CD4-positive, alpha-beta T cell treated with Interleukin-2 at 100 ng/mL for 4 hours (primary cell): ENCODE data around the gene COL13A1.

Source experiments
- DNase-seq: peaks from one replicate; pipeline ENCODE4 v3.0.0-alpha.2; 2020; ENCODE audit warnings: low spot score

The COL13A1 gene

DNA sequence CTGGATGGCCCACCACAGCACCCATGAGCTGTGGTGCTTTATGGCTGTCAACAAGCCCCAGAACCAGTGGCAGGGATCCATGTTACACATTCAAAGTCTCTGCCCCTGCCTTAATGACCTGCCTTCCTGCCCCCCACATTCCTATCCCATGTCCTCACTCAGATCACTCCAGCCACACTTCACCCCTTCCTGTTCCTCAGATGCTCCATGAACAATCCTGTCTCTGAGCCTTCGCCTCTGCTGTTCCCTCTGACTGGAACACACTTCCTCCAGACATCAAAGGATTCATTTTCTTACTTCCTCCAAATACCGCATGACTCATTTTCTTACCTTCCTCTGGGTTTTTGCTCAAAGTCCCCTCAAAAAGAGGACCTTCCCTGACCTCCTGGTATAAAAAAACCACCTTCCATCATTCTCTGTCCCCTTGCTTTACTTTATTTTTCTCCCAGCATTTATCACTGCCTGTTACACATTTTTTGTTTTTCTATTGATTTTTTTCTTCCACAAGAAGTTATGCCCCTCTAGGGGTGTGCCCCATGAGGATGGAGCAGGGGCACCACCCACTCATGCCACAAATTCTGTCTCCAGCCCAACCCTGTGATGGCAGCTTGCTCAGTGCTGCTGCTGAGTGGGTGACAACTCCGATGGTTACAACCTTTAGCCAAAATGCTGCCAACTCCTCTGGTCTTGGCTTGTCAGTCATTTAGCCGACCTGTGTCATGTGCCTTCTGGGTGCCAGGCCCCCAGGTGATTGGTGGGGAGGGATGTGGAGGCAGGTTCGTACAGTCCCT, 18.2 kb downstream of the COL13A1 start:
- DNase-seq, result no peak

DNA sequence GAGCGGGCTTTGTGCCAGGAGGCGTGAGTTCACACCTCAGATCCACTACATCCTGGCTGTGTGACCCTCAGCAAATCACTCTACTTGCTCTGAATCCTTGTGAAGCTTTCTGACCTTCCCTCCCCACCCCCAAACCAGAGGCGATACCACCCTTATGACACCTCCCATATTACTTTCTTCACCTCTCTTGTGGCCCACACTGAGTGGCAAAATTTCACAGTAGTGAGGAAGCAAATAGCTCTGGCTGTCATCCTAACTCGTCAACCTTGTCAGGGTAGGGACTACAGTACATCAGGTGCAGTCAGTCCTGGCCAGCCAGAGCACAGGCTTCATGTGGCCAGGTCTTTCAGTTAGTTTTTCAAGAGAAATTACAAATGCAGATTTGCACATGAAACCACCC, 19.1 kb downstream of the COL13A1 start:
- DNase-seq, result no peak

DNA sequence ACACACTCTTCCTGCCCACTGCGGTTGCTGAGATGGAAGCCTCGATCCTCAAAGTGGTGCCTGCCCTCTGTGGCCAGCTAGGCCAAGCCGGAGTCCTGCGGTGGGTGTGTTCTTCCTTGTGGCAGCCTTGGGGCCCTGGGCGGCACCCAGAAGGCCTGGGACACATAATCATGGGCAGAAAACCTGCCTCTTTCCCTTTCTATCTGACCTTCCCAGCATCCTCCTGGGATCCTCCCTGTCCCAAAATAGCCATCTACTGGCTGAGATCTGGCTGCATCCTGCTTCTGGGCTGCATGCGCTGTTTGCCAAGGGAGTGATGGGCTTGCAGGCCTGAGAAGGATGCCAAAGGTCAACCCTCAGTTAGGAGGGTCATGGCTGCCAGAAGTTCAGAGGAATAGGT, 23.9 kb downstream of the COL13A1 start:
- no peak for DNase-seq

DNA sequence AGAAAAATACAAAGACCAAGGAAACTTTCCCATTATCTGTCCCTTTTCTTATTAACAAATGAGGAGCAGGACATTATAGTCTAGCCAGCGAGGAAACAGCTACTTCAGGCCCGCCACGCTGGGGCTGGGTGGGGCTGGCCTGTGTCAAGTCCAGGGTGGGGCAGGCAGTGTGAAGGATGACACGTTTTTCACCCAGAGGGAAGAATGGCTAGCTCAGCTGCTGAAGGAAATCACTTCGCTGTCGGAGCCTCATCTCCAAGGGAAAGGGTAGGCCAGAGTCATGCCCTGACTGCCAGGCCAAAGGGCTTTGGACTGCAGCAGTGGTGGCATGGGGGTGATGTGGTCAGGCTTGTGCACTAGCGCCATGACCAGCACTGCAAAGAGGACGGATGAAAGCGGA, 24.4 kb downstream of the COL13A1 start:
- no peak for DNase-seq

DNA sequence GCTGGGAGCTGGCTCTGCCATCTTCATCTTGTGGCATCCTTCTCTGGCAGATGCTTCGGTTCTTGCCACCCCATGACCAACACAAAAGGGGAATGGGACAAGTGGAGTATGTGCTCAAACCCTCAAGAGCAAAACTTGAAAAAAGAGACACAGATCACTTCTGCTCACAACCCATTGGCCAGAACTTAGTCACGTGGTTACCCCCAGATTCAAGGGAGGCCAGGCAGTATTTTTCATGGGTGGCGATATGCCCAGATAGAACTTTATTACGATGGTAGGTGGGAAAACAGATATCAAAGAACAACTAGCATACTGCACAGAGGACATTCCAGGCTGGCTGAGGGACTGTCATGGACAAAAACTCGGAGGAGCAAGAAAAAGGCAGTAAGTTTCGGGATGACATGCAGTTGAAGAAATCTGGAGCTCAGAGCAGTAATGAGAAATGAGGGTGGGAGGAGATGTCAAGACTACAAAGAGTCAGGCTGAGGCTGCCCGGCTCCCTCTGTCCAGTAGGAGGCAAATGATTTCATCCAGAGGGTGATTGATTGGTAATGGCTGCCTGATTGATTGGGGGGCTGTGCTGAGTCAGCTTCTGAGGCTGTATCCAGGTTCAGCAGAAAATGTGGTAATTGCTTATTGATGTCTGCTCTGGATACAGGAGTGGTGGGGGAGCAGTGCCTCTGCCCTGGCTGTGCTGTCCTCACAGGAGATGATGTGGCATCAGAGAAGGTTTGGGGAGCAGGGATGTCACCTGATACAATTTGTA, 25.3 kb downstream of the COL13A1 start:
- no peak for DNase-seq

DNA sequence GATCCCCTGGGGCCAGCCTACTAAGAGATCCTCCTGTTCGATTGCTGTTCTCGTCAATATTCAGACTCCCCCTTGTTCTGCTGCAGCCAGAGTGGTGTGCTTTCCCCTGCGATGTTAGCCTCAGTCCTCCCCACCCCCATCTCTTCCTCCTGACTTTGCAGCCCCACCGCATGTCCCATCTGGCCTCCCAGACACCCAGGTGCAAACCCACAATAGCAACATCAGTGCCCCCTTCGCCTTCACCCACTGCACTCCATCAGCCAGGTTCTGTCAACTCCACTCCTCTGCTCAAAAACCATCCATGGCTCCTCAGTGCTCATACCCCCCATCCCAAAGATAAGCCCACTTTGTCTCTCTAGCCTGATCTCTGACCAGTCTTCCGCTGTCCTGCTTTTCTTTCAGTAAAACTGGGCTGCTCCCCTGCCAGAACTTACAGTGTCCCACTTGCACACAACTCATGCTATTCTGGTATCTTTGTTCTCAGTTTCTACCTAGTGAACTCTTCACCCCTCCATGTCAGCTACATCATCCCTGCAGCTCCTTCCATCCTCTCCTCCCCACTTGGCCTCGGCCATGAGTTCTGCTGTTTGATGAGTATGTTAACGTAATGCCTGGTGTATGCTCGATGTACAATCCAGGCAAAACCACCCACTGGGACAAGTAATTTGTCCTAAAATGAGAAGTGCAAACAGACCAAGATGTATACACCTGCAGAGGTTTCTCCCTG, 26.6 kb downstream of the COL13A1 start:
- no peak for DNase-seq

DNA sequence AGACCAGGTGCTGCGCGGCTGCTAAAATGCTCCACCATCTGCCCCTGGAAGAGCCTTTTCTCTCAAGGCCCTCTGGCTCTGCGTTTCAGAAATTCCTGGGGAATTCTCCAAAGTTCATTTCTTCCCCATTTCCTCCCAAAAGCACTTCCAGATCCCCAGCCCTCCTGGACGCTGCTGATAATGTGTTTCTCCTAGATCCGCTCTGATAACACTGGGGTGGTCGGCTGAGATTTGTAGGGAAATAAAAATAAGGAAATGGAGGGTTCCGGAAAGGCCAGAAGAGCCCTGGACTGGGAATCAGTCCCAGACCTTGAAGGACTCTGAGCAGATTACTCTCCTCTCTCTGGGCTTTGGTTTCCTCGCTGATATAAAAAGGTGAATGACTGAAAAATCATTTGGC, 28.1 kb downstream of the COL13A1 start:
- DNase-seq, result no peak

DNA sequence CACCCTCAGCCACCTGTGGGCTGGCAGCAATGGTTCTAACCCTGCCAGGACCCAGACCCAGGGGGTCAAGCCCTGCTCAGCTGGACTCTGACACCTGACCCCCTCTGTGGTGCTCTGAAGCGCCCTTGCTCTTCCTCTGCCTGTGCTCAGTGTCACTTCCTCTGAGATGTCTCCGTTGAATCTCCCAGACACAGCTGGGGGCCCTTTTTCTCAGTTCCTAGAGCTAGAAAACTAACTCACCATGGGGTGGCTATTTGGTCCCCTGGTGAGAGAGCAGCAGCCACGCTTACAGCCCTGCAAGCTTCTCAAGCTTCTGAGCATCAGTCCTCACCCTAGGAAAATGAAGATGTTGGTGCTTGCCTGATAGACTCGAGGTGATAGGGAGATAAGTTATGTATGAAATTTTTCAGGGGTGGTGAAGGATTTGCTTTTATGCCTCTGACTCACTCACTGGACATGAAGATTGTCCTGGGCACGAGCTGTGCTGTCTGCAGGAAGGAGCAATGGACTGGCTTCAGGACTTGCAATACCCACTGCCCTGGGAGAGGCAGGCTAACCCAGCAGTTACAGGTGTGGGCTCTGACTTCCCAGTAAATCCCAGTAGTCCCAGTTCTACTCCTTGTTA, 29.6 kb downstream of the COL13A1 start:
- DNase-seq, result no peak

DNA sequence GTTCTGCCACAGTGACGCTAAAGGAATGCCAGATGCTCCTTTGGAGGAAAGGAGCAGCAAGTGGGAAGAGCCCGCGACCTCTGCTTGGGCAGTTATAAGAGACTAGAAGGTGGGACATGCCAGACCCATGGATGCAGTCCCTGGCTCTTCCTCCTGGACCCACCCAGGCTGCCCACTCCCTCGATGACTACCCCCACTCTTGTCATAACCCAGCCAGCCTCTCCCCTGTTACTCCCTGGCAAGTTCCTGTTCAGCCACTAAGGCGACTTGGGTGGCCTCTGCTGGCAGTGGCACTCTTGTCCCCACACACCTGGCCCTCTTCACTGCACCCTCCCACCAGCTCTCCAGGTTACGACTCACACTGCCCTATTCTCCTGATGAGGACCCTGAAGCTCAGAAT, 33.5 kb downstream of the COL13A1 start:
- DNase-seq, result no peak

DNA sequence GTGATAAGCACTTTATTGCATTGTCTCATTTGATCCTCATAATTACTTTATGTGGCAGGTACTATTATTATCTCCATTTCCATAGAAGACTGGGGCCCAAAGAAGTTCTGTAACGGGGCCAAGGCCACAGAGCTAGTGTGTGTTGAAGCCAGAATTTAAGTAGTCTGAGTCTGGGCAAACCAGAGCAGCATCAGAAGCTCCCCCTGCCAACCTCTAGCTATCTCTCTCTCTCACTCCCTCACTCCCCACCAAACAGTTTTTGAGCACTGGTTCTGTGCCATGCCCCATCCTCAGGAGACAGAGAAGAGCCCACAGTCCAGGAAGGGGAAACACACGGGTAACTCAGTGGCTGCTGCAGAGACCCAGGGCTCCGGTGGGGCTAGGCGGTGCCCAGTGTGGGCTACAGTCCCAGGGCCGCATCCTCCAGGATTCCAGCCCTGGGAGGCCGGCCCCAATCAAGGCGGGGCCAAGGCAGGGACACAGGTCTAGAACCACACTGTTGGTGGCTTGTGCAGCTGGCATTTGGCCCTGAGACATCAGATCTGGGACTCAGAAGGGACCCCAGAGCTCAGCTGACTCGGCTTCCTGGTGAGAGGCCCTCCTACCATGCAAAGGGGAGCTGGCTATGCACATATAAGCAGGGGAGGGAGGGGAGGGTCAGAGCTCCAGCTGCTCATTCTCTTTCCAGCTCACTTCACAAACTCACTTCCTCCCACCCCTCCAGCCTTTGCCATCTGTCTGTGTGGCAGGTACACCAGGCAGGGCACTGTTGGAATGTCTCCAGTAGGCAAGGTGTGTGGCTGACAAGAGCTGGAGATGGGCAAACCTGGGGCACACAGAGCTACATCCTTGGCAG, 34.4 kb downstream of the COL13A1 start:
- no peak for DNase-seq

DNA sequence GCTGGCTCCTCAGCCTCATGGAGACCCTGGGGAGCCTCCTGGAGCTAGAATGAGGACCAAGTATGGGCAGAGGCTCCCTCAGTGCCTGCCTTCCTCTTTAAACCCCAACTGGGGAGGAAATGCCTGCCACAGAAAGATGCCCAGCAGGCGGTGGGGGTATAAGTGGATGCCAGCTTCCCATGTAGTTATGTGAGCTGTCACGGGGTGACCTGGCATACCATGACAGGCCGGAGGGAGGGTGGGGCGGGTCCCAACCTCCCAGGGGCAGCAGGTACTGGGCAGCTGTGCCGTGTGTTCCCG, 35.0 kb downstream of the COL13A1 start:
- no peak for DNase-seq

DNA sequence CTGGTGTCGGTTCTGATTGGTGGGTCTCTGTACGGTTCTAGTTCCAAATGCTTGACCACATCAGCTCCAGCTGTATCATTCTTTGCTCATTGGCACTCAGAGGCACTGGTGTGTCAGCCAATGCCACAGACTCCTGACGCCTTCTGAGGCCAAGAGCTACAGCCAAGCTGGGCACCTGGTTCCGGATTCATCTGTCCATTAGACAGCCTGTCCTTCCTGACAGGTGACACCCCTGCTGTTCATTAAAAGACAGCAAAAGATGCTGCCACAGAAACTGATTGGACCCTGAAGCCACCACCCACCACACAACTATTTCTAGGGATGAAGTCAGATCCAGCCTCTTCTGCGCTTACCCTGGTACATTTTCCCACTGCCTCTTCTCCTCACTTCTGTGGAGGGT, 35.6 kb downstream of the COL13A1 start:
- no peak for DNase-seq

DNA sequence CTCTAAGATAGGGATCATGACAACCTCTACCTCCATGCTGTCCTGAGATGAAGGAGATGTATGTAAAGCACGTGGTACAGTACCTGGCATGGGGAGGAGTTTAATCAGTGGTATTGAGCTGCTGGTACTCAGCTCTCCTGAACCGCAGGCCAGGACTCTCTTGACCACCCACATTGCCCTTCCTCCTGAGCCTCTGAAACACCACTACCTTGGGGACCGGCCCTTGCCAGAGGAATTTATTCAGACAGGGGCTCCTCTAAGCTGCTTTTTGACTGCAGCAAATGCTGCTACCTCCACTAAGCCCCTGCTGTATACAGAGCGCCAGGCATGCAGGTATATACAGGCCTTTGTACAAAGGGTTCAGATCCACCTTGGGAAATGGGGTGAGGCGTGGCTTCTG, 36.7 kb downstream of the COL13A1 start:
- DNase-seq, result no peak

DNA sequence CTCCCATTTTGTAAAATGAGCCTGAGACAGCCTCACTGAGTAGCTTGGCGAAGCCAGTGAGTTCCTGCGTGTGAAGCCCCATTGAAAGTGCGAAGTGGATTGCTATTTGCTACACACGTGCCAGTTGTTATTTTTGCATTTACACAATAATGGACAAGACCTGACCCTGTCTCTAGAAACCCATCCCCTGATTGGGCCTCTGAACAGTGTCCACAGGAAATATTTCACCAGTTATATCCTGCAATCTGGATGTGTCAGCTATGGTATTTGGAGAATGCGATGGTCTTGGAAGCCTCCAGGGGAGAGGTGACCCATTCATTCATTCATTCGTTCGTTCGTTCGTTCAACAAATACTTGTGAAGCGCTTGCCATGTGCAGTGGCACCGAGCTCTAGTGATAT, 37.1 kb downstream of the COL13A1 start:
- DNase-seq, result no peak

DNA sequence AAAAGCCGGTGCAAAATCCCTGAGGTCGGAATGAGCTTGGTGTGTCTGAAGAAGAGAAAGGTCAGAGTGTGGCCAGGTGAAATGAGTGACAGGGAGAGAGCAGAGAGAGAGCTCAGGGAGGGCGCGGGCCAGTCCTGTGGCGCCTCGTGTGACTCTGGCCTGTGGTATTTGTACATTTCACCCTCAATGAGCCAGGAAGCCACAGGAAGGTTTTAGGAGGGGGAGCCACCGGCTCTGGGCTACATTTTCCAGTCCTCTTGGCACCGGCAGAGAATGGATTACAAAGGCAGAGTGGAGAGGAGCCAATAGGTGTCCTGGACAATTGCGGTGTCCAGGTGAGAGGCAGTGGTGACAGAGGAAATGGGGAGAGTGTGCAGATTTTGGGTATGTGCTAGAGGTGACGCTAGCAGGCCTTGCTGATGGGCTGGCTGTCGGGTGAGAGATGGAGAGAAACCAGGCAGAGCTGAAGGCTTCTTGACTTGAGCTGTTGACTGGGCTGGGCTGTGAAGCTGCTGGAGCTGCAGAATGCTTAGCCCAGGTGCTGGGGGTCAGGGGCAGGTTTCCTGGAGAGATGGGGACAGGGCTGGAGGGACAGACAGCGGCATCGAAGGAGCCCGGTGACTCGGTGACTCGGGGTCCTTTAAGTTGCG, 38.1 kb downstream of the COL13A1 start:
- DNase-seq, result no peak

DNA sequence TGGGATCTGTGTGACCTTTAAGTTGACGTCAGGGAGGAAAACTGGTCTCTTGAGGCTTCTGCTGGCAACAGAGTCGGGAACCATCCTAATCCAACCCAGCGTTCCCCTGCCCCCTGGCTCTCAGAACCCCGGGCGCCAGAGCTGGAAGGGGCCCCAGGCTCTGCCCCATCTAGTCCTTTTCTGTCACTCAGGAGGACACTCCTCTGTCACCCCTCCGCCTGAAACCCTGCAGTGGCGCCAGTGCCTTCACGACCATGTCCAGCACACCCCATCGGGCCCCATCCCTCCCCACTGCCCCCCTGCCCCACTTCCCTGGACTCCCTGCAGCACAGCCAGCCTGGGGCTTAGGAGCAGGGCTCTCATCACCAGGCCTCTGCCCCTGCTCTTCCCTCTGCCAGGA, 39.1 kb downstream of the COL13A1 start:
- no peak for DNase-seq

DNA sequence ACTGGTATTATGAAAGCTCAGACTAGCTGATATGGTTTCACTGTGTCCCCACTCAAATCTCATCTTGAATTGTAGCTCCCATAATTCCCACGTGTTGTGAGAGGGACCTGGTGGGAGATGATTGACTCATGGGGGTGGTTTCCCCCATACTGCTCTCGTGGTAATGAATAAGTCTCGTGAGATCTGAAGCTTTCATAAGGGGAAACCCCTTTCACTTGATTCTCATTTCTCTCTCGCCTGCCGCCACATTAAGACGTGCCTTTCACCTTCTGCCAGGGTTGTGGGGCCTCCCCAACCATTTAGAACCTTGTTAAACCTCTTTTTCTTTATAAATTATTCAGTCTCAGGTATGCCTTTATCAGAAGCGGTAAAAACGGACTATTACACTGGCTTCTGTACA, 40.3 kb downstream of the COL13A1 start:
- DNase-seq, result no peak

DNA sequence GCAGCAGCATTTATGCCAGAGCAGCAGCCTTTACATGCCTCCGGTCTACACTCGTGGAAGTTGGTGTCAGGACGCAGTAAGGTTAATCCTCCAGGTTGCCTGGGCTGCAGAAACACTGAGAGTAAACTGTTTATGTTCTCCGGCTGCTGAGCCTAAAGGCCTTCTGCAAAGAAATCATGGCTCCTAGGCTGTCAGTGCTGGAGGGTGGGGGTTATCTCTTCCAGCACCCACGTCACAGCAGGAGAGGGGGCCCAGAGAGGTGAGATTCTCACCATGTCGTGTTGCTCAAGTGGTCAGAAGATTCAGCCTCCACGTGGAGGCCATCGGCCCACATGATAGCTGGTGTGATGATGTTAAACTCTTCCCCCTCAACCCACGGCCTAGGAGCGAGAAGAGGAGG, 41.2 kb downstream of the COL13A1 start:
- DNase-seq, result no peak

DNA sequence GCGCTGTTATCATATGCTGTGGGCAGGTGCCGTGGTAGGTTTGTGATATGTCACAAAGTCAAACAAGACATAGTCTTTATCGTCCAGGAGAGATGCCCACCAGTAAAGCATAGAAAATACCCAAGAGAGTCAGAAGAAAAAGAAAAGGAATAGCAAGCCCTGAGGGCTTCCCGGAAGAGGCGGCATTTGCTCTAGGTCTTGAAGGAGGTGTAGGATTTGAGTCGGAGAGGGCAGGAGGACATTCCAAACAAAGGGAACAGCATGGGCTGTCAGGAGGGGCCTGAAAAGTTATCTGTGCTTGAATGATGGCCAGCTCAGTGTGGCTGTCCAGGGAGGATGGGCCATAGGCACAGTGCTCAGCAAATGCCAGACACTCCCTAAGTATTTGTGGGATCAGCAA, 42.2 kb downstream of the COL13A1 start:
- no peak for DNase-seq

DNA sequence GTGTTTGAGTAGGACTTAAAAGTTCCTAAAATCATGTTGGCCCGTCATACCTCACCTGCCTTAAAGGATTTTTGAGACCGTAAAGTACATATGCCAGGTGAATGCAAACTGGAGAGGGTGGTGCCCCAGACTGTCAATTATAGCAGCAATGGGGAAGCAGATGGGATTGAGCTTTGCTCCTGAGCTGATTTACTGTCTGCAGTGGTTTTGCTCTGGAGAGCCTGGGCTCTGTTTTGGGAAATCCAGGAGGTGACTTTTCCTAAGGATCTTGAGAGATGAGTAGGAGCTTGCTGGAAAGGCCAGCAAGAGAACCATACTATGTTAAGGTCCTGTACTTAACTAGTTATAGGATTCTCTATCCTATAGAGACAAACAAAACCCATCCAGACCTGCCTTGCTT, 43.0 kb downstream of the COL13A1 start:
- DNase-seq, result no peak

DNA sequence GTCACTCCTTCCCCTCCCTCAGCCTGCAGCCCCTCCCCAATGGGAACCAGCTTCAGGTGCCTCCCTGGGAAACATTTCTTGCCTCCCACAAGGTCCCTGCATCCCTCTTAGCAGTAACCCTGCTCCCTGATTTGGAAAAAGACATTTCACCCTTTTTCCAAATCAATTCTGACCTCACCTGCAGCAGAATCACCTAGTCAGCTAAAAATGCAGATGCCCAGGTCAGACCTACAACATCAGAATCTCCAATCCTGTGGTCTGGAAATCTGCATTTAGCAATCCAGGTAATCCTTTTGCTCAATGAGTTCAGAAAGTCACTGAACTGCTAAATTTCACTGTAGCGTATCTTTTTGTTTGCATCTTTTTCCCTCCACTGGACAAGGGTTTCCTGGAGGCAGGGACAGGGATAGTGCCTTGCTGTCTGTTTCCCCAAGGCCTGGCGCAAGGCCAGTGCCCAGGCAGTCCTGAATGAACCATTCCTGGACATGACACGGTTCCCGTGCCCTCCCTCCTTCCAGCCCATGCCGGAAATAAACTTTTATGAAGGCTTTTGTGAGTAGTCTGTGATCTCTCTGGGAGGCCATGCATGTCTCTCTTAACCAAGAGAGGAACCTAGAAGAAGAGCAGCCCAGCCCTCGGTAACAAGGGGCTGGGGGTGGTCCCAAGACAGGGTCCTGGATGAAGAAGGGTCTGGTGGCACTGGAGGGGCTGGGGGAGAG, 44.0 kb downstream of the COL13A1 start:
- DNase-seq, result no peak
